ENCODE measurements around the gene C11orf98.
"Not testable (repeated sequence)": the region's sequence is repeated elsewhere in the genome, so short reads cannot be mapped to it uniquely, and the experiment has no call there.

C11orf98 gene

GRCh38 chr11:62650283-62650682 is 14.7 kb downstream of the C11orf98 start:
- not testable (repeated sequence) for DNase-seq (ENCODE audit: low read depth)

- DNase-seq (ENCODE audit: low read depth): no peak
Observed at GRCh38 chr11:62649486-62649885, 15.5 kb downstream of the C11orf98 start.

- no peak for DNase-seq (ENCODE audit: low read depth)
Observed at GRCh38 chr11:62648967-62649364, 16.0 kb downstream of the C11orf98 start.

GRCh38 chr11:62648185-62648966 is 16.6 kb downstream of the C11orf98 start:
- DNase-seq (ENCODE audit: low read depth): no peak

- DNase-seq (ENCODE audit: low read depth): no peak
Observed at GRCh38 chr11:62647609-62648005, 17.4 kb downstream of the C11orf98 start.

- DNase-seq (ENCODE audit: low read depth): no peak
Observed at GRCh38 chr11:62646825-62647608, 18.0 kb downstream of the C11orf98 start.

GRCh38 chr11:62645946-62646824 is 18.8 kb downstream of the C11orf98 start, which contains the start of gene GANAB:
Gene GANAB (minus strand): TSS chr11:62646613. CDS start chr11:62646599, 14 bp downstream.
- peak; percentile 99 for DNase-seq (ENCODE audit: low read depth)

- DNase-seq (ENCODE audit: low read depth): no peak
Observed at GRCh38 chr11:62645671-62645945, 19.4 kb downstream of the C11orf98 start.

GRCh38 chr11:62644220-62644619 is 20.8 kb downstream of the C11orf98 start:
- no peak for DNase-seq (ENCODE audit: low read depth)

- no peak for DNase-seq (ENCODE audit: low read depth)
Observed at GRCh38 chr11:62632492-62632891, 32.5 kb downstream of the C11orf98 start.

GRCh38 chr11:62627713-62628112 is 37.3 kb downstream of the C11orf98 start:
- DNase-seq (ENCODE audit: low read depth): no peak

GRCh38 chr11:62622476-62623089 is 42.4 kb downstream of the C11orf98 start:
- no peak for DNase-seq (ENCODE audit: low read depth)

- DNase-seq (ENCODE audit: low read depth): peak; percentile 97
Observed at GRCh38 chr11:62621567-62622470, 43.2 kb downstream of the C11orf98 start, which contains the start of gene B3GAT3. Gene B3GAT3 (minus strand): TSS chr11:62621986. CDS start chr11:62621947, 39 bp downstream.

- DNase-seq (ENCODE audit: low read depth): no peak
Observed at GRCh38 chr11:62621027-62621566, 43.9 kb downstream of the C11orf98 start.

GRCh38 chr11:62616957-62617356 is 48.1 kb downstream of the C11orf98 start:
- not testable (repeated sequence) for DNase-seq (ENCODE audit: low read depth)

- no peak for DNase-seq (ENCODE audit: low read depth)
Observed at GRCh38 chr11:62615521-62615920, 49.5 kb downstream of the C11orf98 start.

GRCh38 chr11:62614275-62614674 is 50.7 kb downstream of the C11orf98 start:
- peak; percentile 41 for DNase-seq (ENCODE audit: low read depth)

GRCh38 chr11:62613291-62613778 is 51.7 kb downstream of the C11orf98 start:
- DNase-seq (ENCODE audit: low read depth): no peak
